Sigmoid colon (tissue), 7 donors: ENCODE results near the gene GART. TPM values are rescaled to one million over a fixed set of nuclear protein-coding genes. Genes with fewer than 3 reads are reported as not detected.
"Not testable (repeated sequence)": the region's sequence is repeated elsewhere in the genome, so short reads cannot be mapped to it uniquely, and the experiment has no call there.

ENCODE experiments used
- DNase-seq: peaks from one replicate; pipeline ENCODE4 v3.0.0-alpha.2; 2019
- H3K27ac ChIP-seq, 4 donors: fragments of 200-600 bp; sonication (generic); one replicate each; pipeline ENCODE4 v1.5.1; 2016 to 2019; ENCODE audit warnings: mild to moderate bottlenecking in 1 of 4
- H3K27me3 ChIP-seq, 3 donors: fragments of 200-600 bp; sonication (generic); one replicate each; pipeline ENCODE4 v1.5.1; 2019; ENCODE audit warnings: mild to moderate bottlenecking in 1 of 3
- H3K36me3 ChIP-seq, 4 donors: fragments of 200-600 bp; sonication (generic); one replicate each; pipeline ENCODE4 v1.5.1; 2016 to 2019
- H3K4me1 ChIP-seq, 4 donors: fragments of 200-600 bp; sonication (generic); one replicate each; pipeline ENCODE4 v1.5.1; 2017 to 2019
- H3K4me3 ChIP-seq, 4 donors: fragments of 200-600 bp; sonication (generic); one replicate each; pipeline ENCODE4 v1.5.1; 2017 to 2019; ENCODE audit warnings: mild to moderate bottlenecking in 2 of 4, moderate library complexity in 1 of 4
- H3K9me3 ChIP-seq, 4 donors: fragments of 200-600 bp in 3 of 4; sonication (generic) in 3 of 4; one replicate each; pipeline versions ENCODE4 v1.5.1 to v1.6.1; 2013 to 2019
- CTCF ChIP-seq, 4 experiments: fragments of 450-650 bp in 3 of 4; fragments of 200-600 bp in 1 of 4; IDR thresholded peaks; one replicate each; pipeline ENCODE4 v1.5.1; 2016 to 2019; ENCODE audit warnings: antibody characterized with exemption in 4 of 4, mild to moderate bottlenecking in 3 of 4, moderate library complexity in 2 of 4
- EP300 ChIP-seq, 4 donors: sonication (generic); formaldehyde crosslinking; IDR thresholded peaks; one replicate each; pipeline ENCODE4 v1.6.1; 2017; ENCODE audit warnings: antibody characterized with exemption in 4 of 4
- POLR2A ChIP-seq, 2 donors: fragments of 450-650 bp; IDR thresholded peaks; one replicate each; pipeline ENCODE4 v1.6.1; 2016; ENCODE audit warnings: antibody characterized with exemption in 2 of 2, mild to moderate bottlenecking in 2 of 2, moderate library complexity in 2 of 2
- POLR2AphosphoS5 ChIP-seq, 4 donors: sonication (generic); formaldehyde crosslinking; IDR thresholded peaks; one replicate each; pipeline ENCODE4 v1.6.1; 2017; ENCODE audit warnings: antibody characterized with exemption in 4 of 4
- WGBS, 2 donors: extraction: QIAGEN DNeasy Blood & Tissue Kit; methylation state at CpG; one replicate each; pipeline ENCODE4 v1.1.7; 2013; 5-methylcytosine and 5-hydroxymethylcytosine counted together
- intact Hi-C: fragments of 100-400 bp; cut with DNase I; formaldehyde crosslinking; loops from one replicate; pipeline ENCODE4 v1.15.1; 2023
- polyA plus RNA-seq, 3 donors: library from polyadenylated mRNA; stranded (reverse); fragments of 200-250 nt; gene quantifications; one replicate each; pipeline ENCODE4 v1.2.3, GENCODE V29; 2013
- total RNA-seq, 4 donors: library from RNA; depleted of rRNA; stranded (reverse); fragments of >200 nt; gene quantifications; one replicate each; pipeline ENCODE4 v1.1.0, GENCODE V29; 2016
- donor health status: healthy with polysubstance abuse.
- donor health status: Bipolar disorder and iron deficiency.
- donor health status: healthy.

Gene GART
- total and polyA plus RNA-seq, 7 donors: 10.8 to 78.5 (median 53.2) TPM

- DNase-seq: no peak
- Histone ChIP-seq H3K9me3 (no peaks in the 10 kb centered on the region), H3K4me1 (peaks cover 0 to 14% (median 11%) of the 10 kb centered on the region in 4 donors), H3K27me3 (no peaks in the 10 kb centered on the region), H3K27ac (no peak overlapping the region), H3K4me3 (no peak overlapping the region), H3K36me3 (no peaks in the 10 kb centered on the region)
- intact Hi-C loops: no loop called here
- WGBS, 2 donors: 95% methylated on average over 3 of the region's 3 CpGs
- no peak for TF ChIP-seq EP300 (IDR thresholded peaks at IDR 0.05)
- no peak for TF ChIP-seq POLR2AphosphoS5 (IDR thresholded peaks at IDR 0.05)
- no peak for TF ChIP-seq CTCF (IDR thresholded peaks at IDR 0.05)
- no peak for TF ChIP-seq POLR2A (IDR thresholded peaks at IDR 0.05)
These were observed 68.6 kb downstream of the GART start for GRCh38 chr21:33473344-33473743.

DNA sequence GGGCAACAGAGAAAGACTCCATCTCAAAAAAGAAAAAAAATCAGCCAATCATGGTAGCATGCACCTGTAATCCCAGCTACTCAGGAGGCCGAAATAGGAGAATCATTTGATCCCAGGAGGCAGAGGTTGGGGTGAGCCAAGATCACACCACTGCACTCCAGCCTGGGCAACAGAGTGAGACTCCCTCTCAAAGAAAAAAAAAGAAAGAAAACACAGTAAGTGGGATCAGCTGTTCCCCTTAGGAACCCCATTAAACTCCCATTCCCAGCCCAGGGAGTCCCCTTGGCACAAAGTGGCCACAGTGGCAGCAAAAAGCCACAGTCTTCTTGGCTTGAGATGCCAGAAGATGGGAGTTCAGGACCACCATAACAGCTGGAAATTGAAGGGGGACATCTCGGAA lies 71.2 kb downstream of the GART start:
- peaks cover 0 to 7% (median 0%) of the 10 kb centered on the region in 4 donors for H3K4me1 ChIP-seq
- intact Hi-C loops: no loop called here
- H3K4me3 ChIP-seq: no peak overlapping the region
- H3K27me3 ChIP-seq: no peaks in the 10 kb centered on the region
- H3K36me3 ChIP-seq: peaks cover 0 to 2% (median 0%) of the 10 kb centered on the region in 4 donors
- no peak for DNase-seq
- no peak overlapping the region for H3K27ac ChIP-seq
- no peak for TF ChIP-seq EP300 (IDR thresholded peaks at IDR 0.05)
- no peak for TF ChIP-seq POLR2A (IDR thresholded peaks at IDR 0.05)
- TF ChIP-seq POLR2AphosphoS5 (IDR thresholded peaks at IDR 0.05): no peak
- TF ChIP-seq CTCF (IDR thresholded peaks at IDR 0.05): no peak
- H3K9me3 ChIP-seq: no peaks in the 10 kb centered on the region
- WGBS, 2 donors: 96% methylated on average over 2 of the region's 2 CpGs

DNA sequence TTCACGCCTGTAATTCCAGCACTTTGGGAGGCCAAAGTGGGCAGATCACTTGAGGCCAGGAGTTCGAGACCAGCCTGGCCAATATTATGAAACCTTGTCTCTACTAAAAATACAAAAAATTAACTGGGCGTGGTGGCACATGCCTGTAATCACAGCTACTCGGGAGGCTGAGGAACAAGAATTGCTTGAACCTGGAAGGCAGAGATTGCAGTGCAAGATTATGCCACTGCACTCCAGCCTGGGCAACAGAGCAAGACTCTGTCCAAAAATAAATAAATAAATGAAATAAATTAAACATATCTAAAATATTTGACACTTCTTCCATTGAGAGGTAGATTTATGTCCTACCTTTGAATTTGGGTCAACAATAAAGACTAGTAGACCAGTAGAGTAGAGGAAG lies 72.7 kb downstream of the GART start:
- intact Hi-C loops, H3K27me3 ChIP-seq, H3K27ac ChIP-seq, DNase-seq, H3K4me1 ChIP-seq, H3K4me3 ChIP-seq, H3K9me3 ChIP-seq: not testable (repeated sequence)
- H3K36me3 ChIP-seq: peaks cover 0 to 14% (median 0%) of the 10 kb centered on the region in 4 donors
- 86 to 92% methylated on average over 4 of the region's 4 CpGs for WGBS, 2 donors

- H3K27ac ChIP-seq: no peak overlapping the region
- no peaks in the 10 kb centered on the region for H3K9me3 ChIP-seq
- no peaks in the 10 kb centered on the region for H3K27me3 ChIP-seq
- no peaks in the 10 kb centered on the region for H3K4me1 ChIP-seq
- H3K4me3 ChIP-seq: no peak overlapping the region
- DNase-seq: no peak
- 65 to 86% methylated on average over 5 of the region's 5 CpGs for WGBS, 2 donors
- peaks cover 0 to 76% (median 18%) of the 10 kb centered on the region in 4 donors for H3K36me3 ChIP-seq
- intact Hi-C loops: no loop called here
- TF ChIP-seq POLR2AphosphoS5 (IDR thresholded peaks at IDR 0.05) (no peak), CTCF (IDR thresholded peaks at IDR 0.05) (no peak), POLR2A (IDR thresholded peaks at IDR 0.05) (no peak), EP300 (IDR thresholded peaks at IDR 0.05) (no peak)
These were observed 80.2 kb downstream of the GART start for GRCh38 chr21:33461538-33462250.

- no peak overlapping the region for H3K4me3 ChIP-seq
- H3K27ac ChIP-seq: no peak overlapping the region
- H3K4me1 ChIP-seq: no peaks in the 10 kb centered on the region
- intact Hi-C loops: no loop called here
- no peaks in the 10 kb centered on the region for H3K27me3 ChIP-seq
- H3K9me3 ChIP-seq: no peaks in the 10 kb centered on the region
- H3K36me3 ChIP-seq: peaks cover 0 to 87% (median 23%) of the 10 kb centered on the region in 4 donors
- 99% methylated on average over 3 of the region's 3 CpGs for WGBS, 2 donors
- DNase-seq: no peak
- TF ChIP-seq CTCF (IDR thresholded peaks at IDR 0.05) (no peak), POLR2AphosphoS5 (IDR thresholded peaks at IDR 0.05) (no peak), EP300 (IDR thresholded peaks at IDR 0.05) (no peak), POLR2A (IDR thresholded peaks at IDR 0.05) (no peak)
These were observed 83.1 kb downstream of the GART start for GRCh38 chr21:33458861-33459260.
